Fibroblast of villous mesenchyme (primary cell): ENCODE results near the gene THBS2. TPM values are rescaled to one million over a fixed set of nuclear protein-coding genes. Genes with fewer than 3 reads are reported as not detected.
A peak's percentile ranks its signal among the peaks of the same experiment; 100 is the strongest.

Experiments
- DNase-seq: peaks from one replicate; pipeline ENCODE4 v3.0.0-alpha.2; 2010; ENCODE audit warnings: low read depth
- H3K4me3 ChIP-seq: 2 replicates; pipeline ENCODE4 v1.5.1; 2011; ENCODE audit warnings: low read depth, mild to moderate bottlenecking, low read length
- CTCF ChIP-seq: IDR thresholded peaks from 2 replicates; pipeline ENCODE4 v1.5.1; 2012; ENCODE audit warnings: low read depth, mild to moderate bottlenecking, low read length; ENCODE audit not compliant: insufficient read depth
- total RNA-seq: library from RNA; depleted of rRNA; stranded (reverse); fragments of >200 nt; gene quantifications from 2 replicates; pipeline ENCODE4 v1.2.3, GENCODE V29; 2012

Gene THBS2
- total RNA-seq, 1 donor: 374 TPM

GRCh38 chr6:169227116-169227515 is 26.5 kb downstream of the THBS2 start:
- no peak for TF ChIP-seq CTCF

GRCh38 chr6:169225887-169226286 is 27.8 kb downstream of the THBS2 start:
- DNase-seq: no peak
- TF ChIP-seq CTCF: no peak
- no peak overlapping the region for H3K4me3 ChIP-seq

More at GRCh38 chr6:169227116-169227515, 26.5 kb downstream of the THBS2 start:
- no peak for DNase-seq
- H3K4me3 ChIP-seq: no peak overlapping the region

- H3K4me3 ChIP-seq: no peak overlapping the region
- DNase-seq: no peak
- no peak for TF ChIP-seq CTCF
These were observed 28.5 kb downstream of the THBS2 start for GRCh38 chr6:169225131-169225576.

GRCh38 chr6:169224716-169225115 is 28.9 kb downstream of the THBS2 start:
- TF ChIP-seq CTCF: no peak
- no peak for DNase-seq
- H3K4me3 ChIP-seq: no peak overlapping the region

- no peak for TF ChIP-seq CTCF
- H3K4me3 ChIP-seq: no peak overlapping the region
- DNase-seq: peak; percentile 60
These were observed 29.4 kb downstream of the THBS2 start for GRCh38 chr6:169224185-169224695.

- TF ChIP-seq CTCF: no peak
- no peak overlapping the region for H3K4me3 ChIP-seq
- DNase-seq: no peak
These were observed 30.6 kb downstream of the THBS2 start for GRCh38 chr6:169223006-169223405.

GRCh38 chr6:169222126-169222525 is 31.5 kb downstream of the THBS2 start:
- H3K4me3 ChIP-seq: no peak overlapping the region
- DNase-seq: no peak
- no peak for TF ChIP-seq CTCF
